ENCODE data around the gene ZNF8. TPM values are rescaled to one million over a fixed set of nuclear protein-coding genes. Genes with fewer than 3 reads are reported as not detected.

ZNF8 gene
- total RNA-seq, 4 donors from 2014 or later: 3.0 to 12.8 (median 8.9) TPM

DNA sequence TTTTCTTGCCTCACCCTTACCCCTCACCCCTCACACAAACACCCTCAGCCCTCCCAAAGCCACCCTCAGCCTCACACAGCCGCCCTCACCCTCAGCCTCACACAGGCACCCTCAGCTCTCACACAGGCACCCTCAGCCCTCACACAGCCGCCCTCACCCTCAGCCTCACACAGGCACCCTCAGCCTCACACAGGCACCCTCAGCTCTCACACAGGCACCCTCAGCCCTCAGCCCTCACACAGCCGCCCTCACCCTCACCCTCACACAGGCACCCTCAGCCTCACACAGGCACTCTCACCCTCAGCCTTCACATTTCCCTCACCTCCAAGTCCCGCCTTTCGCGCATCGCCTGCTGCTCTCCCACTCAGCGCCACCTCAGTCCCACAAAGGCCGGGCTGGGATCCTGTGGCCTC is 47.8 kb downstream of the ZNF8 start:
- intact Hi-C loops (cut with DNase I; ENCODE audit: low total_unique reads): no loop called here
- WGBS, 2 donors: 1 to 3% methylated on average over 9 of the region's 9 CpGs
- peak overlapping the region; percentile 69 for H3K4me3 ChIP-seq (ENCODE audit: low read depth, poor library complexity, severe bottlenecking)
- TF ChIP-seq POLR2A (IDR thresholded peaks at IDR 0.05): no peak
- TF ChIP-seq, protein P1, sequence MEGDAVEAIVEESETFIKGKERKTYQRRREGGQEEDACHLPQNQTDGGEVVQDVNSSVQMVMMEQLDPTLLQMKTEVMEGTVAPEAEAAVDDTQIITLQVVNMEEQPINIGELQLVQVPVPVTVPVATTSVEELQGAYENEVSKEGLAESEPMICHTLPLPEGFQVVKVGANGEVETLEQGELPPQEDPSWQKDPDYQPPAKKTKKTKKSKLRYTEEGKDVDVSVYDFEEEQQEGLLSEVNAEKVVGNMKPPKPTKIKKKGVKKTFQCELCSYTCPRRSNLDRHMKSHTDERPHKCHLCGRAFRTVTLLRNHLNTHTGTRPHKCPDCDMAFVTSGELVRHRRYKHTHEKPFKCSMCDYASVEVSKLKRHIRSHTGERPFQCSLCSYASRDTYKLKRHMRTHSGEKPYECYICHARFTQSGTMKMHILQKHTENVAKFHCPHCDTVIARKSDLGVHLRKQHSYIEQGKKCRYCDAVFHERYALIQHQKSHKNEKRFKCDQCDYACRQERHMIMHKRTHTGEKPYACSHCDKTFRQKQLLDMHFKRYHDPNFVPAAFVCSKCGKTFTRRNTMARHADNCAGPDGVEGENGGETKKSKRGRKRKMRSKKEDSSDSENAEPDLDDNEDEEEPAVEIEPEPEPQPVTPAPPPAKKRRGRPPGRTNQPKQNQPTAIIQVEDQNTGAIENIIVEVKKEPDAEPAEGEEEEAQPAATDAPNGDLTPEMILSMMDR (IDR thresholded peaks at IDR 0.05): no peak
- DNase-seq (ENCODE audit: low spot score in 2 of 2): no peak

DNA sequence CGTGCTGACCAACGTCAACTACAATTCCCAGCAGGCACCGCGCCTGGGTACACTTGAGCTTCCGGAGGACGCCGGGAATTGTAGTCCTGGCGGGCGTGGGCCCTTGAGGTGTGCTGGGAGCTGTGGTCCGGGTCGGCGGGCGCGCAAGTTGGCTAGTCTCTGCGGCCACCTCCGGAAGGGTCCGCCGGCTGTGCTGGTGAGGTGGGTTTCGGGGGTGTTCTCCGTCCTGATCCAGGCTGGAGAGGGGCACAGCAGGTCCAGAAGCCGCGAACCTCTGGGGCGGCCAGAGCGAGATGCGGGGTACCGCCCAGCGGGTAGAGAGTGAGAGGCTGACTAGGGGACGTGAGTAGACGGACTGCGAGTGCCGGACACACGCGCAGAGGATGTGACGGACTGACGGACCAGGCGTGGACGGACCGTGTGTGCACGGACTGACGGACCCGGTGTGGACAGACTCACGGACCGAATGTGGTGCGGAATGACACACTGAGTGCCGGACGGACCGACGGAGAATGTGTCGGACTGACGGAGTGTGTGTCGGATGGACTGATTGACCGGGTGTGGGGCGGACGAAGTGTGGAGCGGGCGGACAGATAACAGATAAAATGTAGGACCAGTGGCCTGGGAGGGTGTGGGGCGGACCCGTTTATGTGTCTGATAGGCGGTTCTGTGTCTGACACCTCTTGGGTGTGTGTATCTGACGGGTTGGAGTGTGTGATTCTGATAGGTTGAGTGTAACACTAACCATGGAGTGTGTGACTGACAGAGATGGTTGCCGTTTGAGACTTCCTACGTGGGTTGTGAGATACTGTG is 48.4 kb downstream of the ZNF8 start, which contains the start of gene ZSCAN22:
TSS of gene ZSCAN22 (plus strand) at position 81 of the 813 bp plus-strand sequence. CDS start 7,809 bp downstream, outside the sequence.
- intact Hi-C loops (cut with DNase I; ENCODE audit: low total_unique reads): no loop called here
- TF ChIP-seq, protein P1 (IDR thresholded peaks at IDR 0.05): peak in 1 of 3 donors; percentile 7
- no peak for TF ChIP-seq POLR2A (IDR thresholded peaks at IDR 0.05)
- peak within 1 kb of the TSS; percentile 69 for H3K4me3 ChIP-seq (ENCODE audit: low read depth, poor library complexity, severe bottlenecking)
- peak; percentile 96 to 99 for DNase-seq (ENCODE audit: low spot score in 2 of 2)
- 0% methylated on average over 53 to 62 of the region's 62 CpGs for WGBS, 2 donors

GRCh38 chr19:58328999-58329398 is 50.2 kb downstream of the ZNF8 start:
- WGBS, 2 donors: 68 to 75% methylated on average over 10 of the region's 10 CpGs
- intact Hi-C loops (cut with DNase I; ENCODE audit: low total_unique reads): no loop called here
- TF ChIP-seq, protein P1 (IDR thresholded peaks at IDR 0.05): no peak
- TF ChIP-seq POLR2A (IDR thresholded peaks at IDR 0.05): no peak
- DNase-seq (ENCODE audit: low spot score in 2 of 2): no peak
- H3K4me3 ChIP-seq (ENCODE audit: low read depth, poor library complexity, severe bottlenecking): no peak overlapping the region

DNA sequence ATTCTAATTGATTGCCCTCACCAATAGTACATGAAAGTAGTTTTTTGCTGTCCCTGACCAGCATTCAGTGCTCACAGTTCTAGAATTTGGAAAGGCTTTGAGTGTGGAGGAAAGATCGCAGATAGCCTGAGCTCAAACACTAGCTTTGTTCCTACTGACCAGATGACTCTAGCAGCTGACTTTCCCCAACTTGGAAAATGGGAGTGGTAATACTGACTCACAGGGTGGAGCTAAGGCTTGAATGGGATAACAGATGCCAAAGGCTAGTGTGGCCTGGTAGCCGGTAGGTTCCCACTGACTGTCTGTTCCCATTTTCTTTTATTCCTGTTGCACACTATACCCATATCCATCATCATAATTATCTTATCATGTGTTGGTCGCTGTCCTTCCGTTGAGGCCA is 51.7 kb downstream of the ZNF8 start:
- no peak overlapping the region for H3K4me3 ChIP-seq (ENCODE audit: low read depth, poor library complexity, severe bottlenecking)
- intact Hi-C loops (cut with DNase I; ENCODE audit: low total_unique reads): no loop called here
- no peak for DNase-seq (ENCODE audit: low spot score in 2 of 2)
- 59 to 68% methylated on average over 4 of the region's 4 CpGs for WGBS, 2 donors
- no peak for TF ChIP-seq POLR2A (IDR thresholded peaks at IDR 0.05)
- TF ChIP-seq, protein P1 (IDR thresholded peaks at IDR 0.05): no peak

- no peak overlapping the region for H3K4me3 ChIP-seq (ENCODE audit: low read depth, poor library complexity, severe bottlenecking)
- DNase-seq (ENCODE audit: low spot score in 2 of 2): no peak
- no peak for TF ChIP-seq POLR2A (IDR thresholded peaks at IDR 0.05)
- TF ChIP-seq, protein P1 (IDR thresholded peaks at IDR 0.05): no peak
- WGBS, 2 donors: 96 to 100% methylated on average over 1 of the region's 1 CpG
- intact Hi-C loops (cut with DNase I; ENCODE audit: low total_unique reads): no loop called here
These were observed 53.9 kb downstream of the ZNF8 start for GRCh38 chr19:58332697-58333096.
